T-helper 9 cell (primary cell): Measurements from ENCODE around the gene CDK10.
"Not testable (repeated sequence)": the region's sequence is repeated elsewhere in the genome, so short reads cannot be mapped to it uniquely, and the experiment has no call there.

Experiments
- DNase-seq: peaks from one replicate; pipeline ENCODE4 v3.0.0-alpha.2; 2020
- total RNA-seq, 2 donors: gene quantifications; one replicate each; lab custom pipeline; 2026; lab: John Stamatoyannopoulos, UW

CDK10 gene, protein sequence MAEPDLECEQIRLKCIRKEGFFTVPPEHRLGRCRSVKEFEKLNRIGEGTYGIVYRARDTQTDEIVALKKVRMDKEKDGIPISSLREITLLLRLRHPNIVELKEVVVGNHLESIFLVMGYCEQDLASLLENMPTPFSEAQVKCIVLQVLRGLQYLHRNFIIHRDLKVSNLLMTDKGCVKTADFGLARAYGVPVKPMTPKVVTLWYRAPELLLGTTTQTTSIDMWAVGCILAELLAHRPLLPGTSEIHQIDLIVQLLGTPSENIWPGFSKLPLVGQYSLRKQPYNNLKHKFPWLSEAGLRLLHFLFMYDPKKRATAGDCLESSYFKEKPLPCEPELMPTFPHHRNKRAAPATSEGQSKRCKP
- 68.1 to 85.9 reads per million in 2 donors for total RNA-seq

DNA sequence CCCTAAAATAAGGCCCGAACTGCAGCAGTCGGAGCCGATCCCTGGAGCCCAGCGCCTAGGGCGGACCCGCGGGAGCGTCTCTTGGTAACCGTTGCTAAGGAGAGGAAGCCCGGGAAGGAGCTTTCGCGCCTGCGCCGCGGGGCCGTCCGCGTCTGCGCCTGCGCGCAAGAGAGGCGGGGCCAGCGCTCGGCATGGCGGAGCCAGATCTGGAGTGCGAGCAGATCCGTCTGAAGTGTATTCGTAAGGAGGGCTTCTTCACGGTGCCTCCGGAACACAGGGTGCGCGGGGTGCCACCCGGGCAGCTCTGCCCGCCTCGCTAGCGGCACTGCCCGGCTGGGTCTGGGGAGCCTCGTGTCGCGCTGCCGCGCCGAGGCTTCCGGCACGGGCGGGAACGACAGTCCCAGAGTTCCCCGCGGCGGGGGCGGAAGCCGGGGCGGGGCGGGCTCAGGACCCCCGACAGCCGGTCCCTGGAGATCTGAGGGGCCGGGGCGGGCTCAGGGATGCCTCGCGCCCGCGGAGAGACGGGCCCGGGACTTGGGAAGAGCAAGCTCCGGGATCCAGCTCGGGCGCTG is at the start of gene CDK10:
Gene CDK10 (plus strand): TSS at position 170 of the 572 bp plus-strand sequence. CDS start 22 bp downstream, at position 192.
- DNase-seq: peak; percentile 81

DNA sequence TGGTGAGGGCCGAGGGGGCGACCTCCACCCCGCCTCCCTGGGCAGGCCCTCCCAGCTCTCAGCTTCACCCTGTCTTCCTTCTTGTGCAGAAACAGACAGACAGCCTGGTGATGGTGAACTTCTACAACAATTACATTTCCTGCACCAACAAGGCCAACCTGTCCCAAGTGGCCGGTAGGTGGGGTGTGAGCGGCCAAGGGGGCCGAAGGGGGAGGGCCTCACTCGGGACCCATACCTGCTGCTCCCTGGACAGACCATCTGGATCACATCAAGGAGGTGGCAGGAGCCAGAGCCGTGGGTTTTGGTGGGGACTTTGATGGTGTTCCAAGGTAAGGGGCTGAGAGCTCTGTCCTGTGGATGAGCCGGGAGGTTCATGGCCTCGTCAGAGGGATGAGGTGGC is 49.1 kb upstream of the CDK10 start:
- DNase-seq: no peak

DNA sequence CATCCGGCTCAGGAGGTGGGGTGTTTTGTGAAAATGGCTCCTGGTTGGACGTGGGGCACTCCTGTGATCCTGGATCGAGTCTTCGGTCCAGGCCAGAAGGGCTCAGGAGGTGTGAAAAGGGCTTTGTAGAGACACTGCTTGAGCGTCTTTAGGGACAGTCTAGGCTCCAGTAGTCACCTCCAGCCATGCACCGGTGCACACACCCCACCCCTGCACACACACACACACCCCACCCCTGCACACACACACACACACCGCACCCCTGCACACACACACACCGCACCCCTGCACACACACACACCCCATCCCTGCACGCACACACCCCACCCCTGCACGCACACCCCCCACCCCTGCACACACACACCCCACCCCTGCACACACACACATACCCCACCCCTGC is 48.0 kb upstream of the CDK10 start:
- no peak for DNase-seq

DNA sequence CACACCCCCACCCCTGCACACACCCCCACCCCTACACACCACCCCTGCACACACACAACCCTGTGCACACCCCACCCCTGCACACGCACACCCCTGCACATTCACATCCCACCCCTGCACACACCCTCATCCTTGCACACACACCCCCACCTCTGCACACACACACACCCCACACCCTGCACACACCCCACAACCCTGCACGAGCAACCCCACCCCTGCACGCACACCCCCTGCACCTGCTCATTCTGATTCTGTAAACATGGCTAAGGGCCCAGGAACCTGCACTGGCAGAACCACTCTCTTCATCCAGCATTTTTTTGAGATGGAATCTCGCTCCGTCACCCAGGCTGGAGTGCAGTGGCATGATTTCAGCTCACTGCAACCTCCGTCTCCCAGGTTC is 47.1 kb upstream of the CDK10 start:
- DNase-seq: no peak

DNA sequence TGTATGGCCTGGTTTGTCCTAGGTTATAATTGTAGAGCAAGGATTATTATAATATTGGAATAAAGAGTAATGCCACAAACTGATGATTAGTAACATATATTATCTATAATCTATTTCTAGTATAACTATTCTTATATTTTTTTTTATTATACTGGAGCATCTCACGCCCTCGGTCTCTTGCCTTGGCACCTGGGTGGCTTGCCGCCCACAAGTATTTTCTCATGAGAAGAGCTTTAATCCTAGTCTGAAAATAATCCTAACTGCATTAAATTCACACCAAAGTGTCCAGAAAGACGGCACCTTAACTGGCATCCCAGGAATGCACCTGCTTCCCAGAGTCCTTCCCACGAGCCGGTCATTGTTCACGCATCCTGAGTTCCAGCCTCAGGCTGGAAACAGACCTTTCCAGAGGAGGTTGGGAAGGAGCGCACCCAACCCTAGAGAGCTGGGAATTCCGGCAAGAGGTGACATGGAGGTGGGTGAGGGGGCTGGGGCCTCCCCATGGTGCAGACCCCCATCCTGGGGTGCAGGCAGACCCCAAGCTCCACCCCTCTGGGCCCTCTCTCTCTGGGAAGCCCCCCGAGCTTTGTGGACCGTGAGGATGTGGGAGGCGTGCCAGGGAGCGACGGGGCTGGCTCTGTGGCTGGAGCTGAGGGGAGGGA is 44.9 kb upstream of the CDK10 start:
- no peak for DNase-seq

- no peak for DNase-seq
Observed at GRCh38 chr16:89642574-89642973, 43.9 kb upstream of the CDK10 start.

- no peak for DNase-seq
Observed at GRCh38 chr16:89643769-89644300, 42.7 kb upstream of the CDK10 start.

- DNase-seq: no peak
Observed at GRCh38 chr16:89645122-89645521, 41.4 kb upstream of the CDK10 start.

GRCh38 chr16:89646270-89646669 is 40.2 kb upstream of the CDK10 start:
- no peak for DNase-seq

- no peak for DNase-seq
Observed at GRCh38 chr16:89646906-89647305, 39.6 kb upstream of the CDK10 start.

DNA sequence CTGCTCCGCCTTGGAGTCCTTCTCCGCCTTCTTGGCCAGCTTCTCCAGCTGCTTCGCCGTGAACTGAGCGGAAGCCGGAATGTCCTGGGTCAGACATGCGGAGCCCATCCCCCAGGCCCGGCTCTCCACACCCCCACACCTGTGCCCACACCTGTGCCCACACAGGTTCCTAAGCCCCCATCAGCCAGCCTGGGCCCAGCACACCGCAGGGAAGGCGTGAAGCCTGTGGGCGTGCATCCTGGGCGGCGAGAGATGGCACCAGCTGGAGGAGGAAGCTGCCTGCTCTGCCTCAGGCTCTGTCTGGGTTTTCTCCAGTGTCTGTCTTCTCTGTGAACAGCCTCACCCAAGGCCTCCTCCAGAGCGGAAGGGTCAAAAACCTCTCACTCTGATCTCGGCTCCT is 34.9 kb upstream of the CDK10 start:
- DNase-seq: no peak

DNA sequence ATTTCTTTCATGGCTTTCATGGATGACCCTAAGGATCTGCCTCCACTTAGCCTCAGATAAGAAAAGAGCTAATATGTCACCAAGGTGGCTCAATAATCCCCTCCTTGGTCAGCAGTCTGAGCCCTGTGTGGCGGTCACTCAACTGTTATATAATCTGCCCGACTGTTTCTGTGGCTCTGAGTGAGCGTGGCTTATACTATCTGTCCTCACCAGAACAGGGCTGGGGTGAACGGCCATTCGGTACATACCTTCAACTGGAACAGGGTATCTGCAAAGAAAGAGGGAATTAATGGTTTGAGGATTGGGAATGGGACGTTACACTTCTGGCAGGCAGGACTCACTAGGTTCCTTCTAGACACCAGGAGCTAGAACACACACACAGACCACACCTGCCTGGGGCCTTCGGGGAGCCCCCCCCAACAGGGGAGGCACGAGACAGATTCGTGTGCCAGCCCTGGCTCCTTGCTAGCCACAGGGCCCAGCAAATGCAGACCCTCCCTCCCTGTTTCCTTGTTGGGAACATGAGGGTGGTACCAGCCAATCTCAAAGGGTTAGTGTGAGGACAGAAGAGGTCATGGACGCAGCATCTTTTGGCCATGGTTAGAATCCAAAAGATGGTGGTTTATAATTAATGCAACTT is 32.7 kb upstream of the CDK10 start:
- DNase-seq: no peak

- DNase-seq: no peak
Observed at GRCh38 chr16:89655062-89655643, 31.3 kb upstream of the CDK10 start.

DNA sequence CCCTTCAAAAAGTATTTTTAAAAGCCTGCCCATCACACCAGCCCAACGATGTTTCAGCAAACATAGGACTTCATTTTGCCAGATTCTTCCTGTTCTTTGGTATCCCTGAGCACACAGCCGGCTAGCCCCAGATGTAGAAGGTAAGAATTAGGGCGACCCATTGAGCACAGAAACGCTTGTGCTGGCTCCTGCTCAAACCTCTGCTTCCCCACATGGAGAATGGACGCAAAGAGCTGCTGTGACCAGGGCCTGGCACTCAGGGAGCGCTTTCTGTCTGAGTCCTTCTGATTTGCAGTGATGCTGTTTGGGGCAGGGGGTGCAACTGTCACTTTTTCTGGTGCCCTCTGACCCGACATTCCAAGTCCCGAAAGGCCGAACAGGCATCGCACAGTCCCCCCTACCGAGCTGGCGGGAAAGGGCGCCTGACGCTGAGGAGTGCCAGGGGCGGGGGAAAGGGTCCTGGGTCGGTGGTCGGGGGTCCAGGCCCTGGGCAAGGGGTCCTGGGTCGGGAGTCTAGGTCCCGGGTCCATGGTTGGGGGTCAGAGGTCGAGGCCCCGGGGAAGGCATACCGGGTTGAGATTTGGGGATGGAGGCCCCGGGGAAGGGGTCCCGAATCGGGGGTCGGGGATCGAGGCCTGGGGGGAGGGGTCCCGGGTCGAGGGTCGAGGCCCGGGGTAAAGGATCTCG is 29.9 kb upstream of the CDK10 start:
- no peak for DNase-seq

GRCh38 chr16:89657442-89658220 is 28.9 kb upstream of the CDK10 start, which contains the start of the genes CHMP1A and SPATA33:
Gene CHMP1A (minus strand): TSS chr16:89657708. CDS start chr16:89657588, 120 bp downstream.
Gene SPATA33 (plus strand): TSS chr16:89657836. CDS start chr16:89657912, 76 bp downstream.
- peak; percentile 93 for DNase-seq

- DNase-seq: no peak
Observed at GRCh38 chr16:89658221-89658879, 28.1 kb upstream of the CDK10 start.

DNA sequence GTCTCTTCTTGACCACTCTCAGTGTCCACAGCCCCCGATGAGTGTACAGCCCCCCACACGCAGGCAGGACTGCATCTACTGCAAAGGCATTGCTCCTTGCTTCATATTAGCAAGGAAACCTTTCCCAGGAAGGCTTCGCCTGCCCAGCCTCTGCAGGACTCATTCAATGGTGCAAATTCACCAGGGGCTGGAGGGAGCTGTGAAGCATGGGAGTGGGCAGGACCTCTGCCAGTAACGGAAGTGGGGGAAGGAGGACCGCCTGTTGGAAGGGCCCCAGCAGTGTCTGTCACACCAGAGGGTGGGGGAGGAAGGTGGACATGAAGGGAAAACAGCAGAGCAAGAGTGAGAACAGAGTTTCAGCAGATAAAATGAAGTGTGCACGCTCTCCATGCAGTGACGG is 26.3 kb upstream of the CDK10 start:
- DNase-seq: no peak

- DNase-seq: no peak
Observed at GRCh38 chr16:89661215-89661614, 25.3 kb upstream of the CDK10 start.

GRCh38 chr16:89664238-89664637 is 22.3 kb upstream of the CDK10 start:
- DNase-seq: not testable (repeated sequence)

GRCh38 chr16:89667000-89667399 is 19.5 kb upstream of the CDK10 start:
- not testable (repeated sequence) for DNase-seq

DNA sequence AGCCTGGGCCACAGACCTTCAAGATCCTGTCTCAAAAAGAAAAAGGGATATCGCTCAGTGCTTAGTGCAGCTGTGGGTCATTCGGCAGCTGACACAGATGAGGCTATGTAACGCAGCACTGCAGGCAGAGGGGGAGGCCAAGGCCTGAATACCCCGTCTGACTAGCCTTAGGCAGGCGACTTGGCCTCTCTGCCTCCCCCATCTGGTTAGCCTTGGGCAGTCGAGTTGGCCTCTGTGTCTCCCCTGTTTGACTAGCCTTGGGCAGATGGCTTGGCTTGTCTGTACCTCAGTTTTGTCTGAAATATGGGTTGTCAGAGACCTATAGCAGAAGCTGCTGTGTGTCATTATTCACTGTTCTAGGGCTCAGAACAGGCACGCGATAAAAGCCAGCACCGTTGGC is 18.9 kb upstream of the CDK10 start:
- DNase-seq: no peak
